GM19240 (cell line): ENCODE data around the gene SLC16A2.
"Not testable (repeated sequence)": the region's sequence is repeated elsewhere in the genome, so short reads cannot be mapped to it uniquely, and the experiment has no call there.

ENCODE experiments used
- DNase-seq: peaks from one replicate; pipeline ENCODE4 v3.0.0; 2011; ENCODE audit warnings: low spot score; ENCODE audit not compliant: insufficient read length

The SLC16A2 gene

DNA sequence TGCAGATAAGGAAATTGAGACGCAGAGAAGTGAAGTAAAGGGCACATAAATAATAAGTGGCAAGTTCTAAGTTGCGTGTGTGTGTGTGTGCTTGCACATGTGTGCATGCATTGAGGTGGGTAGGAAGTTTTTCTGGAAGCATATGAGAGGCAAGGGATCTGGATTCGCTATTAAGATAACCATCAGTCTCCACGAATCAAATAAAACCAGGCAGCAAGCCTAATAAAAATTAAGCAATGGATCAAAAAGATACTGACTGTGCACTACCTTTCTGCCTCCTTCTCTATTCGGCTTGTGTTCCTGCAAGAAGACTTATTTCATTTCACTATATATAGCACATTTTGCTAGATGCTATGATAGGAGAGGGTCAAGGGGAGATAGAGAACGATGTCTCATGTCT lies 23.8 kb downstream of the SLC16A2 start:
- DNase-seq = no peak

DNA sequence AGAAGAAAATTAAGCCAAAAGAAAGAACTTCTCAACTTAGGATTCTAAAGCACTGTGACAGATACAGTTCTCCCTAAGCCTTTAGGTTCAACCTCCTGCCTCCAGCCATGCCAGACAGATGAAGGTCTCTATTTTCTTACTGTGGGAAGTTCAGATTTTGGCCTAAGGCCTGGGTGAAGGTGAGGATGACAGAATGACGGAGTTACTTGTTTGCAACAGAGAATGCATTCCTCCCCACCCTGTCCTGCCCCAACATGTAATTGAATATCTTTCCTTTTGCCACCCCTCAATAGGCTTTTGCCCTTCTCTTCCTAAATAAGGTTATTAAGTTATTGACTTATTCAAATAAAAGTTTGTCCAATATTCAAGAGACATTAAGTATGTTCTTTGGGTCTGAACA lies 25.6 kb downstream of the SLC16A2 start:
- DNase-seq = no peak

DNA sequence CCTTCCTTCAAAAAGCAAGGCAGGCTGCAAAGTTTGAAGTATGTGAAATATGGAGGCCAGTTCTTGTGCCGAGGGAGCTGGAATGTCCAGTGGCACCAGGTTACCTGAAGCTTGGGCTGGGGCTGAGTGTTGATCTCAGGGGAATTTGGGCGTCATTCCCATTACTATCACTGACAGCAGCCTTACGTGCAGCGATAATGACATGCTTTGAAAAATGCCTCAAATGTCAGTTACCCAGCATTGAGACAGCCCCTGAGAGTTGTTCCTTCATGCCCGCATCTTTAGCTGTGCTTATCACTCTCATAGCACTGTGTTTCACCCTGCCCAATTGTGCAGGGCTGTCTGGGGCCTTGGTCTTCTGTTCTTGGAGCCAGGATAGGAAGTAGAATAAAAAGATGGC lies 27.4 kb downstream of the SLC16A2 start:
- DNase-seq = no peak

DNA sequence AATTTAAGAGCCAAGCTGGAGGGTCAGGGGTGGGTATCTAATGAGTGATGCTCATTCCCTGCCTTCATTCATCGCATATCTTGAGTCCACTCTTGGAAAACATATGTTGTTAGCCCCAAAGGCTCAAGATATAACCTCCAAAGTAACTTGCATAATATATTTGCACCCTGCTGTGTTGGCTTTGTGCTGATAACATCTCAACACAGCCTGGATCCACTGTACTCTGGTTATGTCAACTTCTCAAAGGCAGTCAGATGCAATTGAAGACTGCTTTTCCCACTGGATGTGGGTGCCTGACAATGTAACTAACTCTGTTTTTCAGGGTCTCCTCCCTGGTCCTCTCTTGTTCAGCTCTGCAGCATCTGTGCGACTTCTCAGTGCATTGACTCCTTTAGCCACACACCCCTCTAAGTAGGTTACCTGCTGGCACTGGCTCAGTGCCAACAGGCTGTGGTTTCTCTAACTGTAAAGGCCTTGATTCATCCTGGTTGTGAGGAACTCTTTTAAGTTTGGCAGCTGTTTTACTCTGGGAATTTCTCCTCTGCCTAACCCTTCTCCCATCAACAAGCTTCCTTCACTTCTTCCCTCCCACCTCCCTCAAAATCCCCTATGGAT lies 28.1 kb downstream of the SLC16A2 start:
- no peak for DNase-seq

DNA sequence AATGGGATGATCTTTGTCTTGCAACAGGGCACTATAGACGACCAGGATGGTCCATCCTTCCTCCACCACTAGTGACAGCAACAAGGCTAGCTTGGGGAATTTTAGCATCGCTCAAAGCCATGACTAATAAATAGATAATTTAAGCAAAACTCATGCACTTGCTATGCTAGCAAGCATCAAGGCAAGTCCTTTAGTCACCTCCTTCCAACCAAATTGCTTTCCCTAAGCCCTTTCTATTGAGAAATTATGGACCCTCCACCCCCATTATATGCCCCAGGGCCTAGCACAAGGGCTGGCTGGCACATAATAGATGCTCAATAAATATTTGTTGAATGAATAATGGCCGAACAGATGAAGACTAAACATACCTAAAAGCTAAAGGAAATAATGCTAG lies 28.6 kb downstream of the SLC16A2 start:
- no peak for DNase-seq

DNA sequence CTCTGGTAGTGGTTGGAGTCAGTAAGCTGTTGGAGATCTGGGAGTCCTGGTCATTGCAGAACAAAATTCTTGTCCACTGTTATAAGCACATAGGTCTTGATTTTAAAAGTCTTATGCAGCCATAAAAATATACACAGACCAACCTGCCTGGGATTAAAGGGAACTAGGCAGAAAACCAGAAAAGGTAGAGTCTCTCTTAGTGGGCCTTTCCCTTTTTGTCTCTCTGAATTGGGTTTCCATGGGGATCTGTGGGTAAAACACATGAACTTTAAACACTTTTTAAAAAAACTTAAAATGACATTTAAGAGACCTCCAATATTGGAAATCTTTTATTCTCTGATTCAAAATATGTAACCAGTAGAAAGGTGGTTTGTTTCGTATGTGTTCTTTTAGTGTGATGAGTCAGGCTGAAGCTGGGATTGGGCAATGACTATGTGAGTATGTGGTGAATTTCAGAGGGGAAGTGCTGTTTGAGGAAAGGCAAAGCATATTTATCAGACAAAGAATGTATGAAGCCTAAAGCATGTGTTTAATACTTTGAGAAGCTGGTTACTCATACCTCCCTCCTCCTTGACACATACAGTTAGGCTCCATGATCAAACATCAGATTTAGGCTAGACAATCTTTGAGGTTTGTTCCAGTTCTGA lies 29.6 kb downstream of the SLC16A2 start:
- no peak for DNase-seq

DNA sequence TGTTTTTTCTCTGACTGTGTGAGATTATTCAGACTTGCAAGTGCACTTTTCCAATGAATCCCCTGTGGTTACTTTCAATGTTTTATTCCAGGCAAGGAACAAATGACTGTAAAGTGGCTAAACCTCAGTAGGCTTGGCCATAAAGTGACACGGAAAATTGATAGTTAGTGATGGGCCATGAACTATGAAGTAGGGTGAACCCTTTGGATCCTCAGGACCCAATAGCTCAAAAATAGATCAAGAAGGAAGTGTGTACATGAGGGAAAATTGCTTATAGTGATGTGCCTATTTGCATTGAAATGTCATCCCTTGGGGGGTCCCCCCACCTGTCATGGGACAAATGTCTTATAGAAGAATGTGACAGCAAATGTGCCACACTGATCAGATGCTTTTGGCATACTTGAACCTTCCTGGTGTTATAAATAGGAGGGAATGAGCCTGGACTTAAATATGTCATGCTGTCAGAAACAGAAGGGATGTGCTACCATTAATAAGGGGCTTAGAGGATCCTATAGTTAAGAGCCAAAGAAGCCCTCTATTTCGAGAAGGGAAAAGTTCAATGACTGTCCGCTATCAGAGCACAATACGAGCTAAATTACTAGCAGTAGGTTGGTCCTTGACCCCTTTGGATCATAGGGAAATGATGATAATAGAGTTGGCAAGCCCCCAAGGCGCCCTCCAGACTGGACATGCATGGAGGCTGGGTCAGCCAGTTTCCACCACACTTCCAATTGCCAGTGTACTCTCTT lies 30.3 kb downstream of the SLC16A2 start:
- no peak for DNase-seq

DNA sequence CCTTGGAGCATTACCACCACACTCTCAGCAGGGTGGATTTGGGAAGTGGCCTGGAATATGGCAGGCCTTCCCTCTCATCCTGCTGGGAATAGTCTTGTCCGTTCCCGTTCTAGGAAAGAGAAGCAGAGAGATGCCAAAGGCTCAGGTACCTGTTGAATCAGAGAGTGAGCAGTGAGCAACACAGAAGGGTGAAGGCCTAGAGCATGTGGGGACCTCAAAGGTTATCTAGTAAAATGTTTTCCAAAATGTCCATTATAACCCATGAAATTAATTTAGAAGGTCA lies 30.8 kb downstream of the SLC16A2 start:
- DNase-seq = no peak

DNA sequence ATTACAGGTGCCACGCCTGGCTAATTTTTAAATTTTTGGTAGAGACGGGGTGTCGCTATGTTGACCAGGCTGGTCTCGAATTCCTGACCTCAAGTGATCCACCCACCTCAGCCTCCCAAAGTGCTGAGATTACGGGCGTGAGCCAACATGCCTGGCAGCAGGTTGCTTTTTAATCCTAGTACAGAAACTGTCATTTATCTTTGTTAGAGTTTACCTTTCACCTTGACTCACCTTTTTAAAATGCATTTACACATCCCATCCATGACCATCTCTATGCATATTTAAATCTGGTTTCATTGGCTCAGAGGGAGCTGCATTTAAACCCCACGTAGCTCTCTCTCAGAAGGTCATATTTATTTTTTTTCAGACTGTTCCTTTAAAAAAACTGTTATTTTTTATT lies 31.9 kb downstream of the SLC16A2 start:
- no peak for DNase-seq

DNA sequence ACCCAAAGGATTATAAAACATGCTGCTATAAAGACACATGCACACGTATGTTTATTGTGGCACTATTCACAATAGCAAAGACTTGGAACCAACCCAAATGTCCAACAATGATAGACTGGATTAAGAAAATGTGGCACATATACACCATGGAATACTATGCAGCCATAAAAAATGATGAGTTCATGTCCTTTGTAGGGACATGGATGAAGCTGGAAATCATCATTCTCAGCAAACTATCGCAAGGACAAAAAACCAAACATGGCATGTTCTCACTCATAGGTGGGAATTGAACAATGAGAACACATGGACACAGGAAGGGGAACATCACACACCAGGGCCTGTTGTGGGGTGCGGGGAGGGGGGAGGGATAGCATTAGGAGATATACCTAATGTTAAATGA lies 32.9 kb downstream of the SLC16A2 start:
- DNase-seq = not testable (repeated sequence)

DNA sequence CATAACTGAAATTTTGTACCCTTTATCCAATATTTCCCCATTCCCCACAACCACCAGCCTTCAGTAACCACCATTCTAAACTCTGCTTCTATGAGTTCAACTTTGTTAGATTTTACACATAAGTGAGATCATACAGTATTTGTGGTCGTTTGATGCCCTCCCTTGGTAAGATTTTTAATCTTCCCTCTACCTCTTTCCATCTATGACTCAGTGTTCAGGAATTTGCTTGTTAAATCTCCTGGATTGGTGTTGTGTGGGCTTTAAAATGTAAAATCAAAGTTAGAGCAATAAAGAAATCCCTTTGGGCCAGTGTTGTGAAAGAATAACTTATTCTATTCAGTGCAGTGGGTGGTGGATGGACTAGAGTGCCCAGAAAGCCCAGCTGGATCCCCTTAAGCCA lies 37.4 kb downstream of the SLC16A2 start:
- no peak for DNase-seq

DNA sequence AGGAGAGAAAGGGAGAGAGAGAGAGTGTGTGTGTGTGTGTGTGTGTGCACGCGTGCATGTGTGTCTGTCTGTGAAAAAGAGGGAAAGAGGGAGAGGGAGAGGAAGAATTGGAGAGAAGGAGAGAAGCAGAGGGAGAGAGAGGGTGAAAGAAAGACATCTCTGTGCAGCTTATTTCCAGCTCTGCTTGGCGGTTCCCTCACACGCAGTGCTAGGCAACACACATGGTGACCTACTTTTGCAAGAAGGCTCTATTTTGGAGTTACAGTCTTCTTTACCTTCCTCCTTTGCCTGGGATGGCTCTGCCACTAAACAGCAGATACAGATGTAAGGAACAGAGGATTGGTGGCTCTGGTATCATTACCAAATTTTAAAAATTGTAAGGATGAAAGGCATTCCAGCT lies 40.1 kb downstream of the SLC16A2 start:
- DNase-seq = no peak

DNA sequence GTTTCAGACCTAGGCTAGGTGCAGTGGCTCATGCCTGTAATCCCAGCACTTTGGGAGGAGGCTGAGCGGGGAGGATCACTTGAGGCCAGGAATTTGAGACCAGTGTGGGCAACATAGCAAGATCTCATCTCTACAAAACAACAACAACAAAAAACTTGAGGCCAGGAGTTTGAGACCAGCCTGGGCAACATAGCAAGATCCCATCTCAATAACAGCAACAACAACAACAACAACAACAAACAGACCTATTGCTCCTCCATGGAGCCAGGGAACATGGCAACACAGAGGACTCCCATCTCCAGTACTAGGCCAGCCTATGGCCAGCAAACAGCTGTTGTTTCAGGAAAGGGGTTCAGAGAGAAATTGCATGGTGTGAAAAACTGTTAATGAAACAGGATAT lies 43.4 kb downstream of the SLC16A2 start:
- no peak for DNase-seq

DNA sequence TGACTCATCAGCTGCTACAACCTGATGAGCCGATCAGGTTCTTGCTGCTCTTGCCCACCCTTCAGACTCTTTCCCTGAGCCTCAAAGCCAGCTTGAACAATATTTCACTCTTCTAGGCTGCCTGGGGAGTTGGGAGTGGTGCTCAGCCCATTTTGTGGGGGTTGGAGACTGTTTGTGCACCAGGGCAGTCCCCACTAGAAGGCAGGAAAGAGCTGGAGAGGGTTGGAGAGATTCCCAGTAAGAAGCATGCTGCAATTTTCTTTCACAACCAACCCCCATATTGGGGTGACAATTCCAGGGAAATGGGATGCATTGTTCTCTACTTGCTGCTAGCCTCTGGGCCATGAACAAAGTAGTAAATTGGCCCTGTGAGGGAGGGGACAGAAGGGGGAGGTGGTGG lies 44.1 kb downstream of the SLC16A2 start:
- no peak for DNase-seq

DNA sequence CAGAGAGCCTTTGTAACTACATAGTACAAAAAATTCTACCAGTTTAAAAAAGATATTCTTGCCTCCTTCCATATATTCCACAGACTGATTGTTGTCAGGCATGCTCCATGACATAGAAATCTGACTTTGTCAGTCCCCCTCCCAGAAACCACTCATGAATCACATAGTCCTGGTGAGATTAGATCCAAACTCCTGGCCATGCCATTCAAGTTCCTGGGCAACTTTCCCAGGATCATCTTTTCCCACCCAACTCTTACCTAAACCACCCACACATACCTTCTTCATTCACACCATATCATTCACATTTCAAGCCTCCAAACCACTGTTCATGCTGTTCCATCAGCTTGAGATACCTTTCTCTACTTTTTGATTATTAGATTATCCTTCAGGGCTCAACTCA lies 46.4 kb downstream of the SLC16A2 start:
- no peak for DNase-seq

DNA sequence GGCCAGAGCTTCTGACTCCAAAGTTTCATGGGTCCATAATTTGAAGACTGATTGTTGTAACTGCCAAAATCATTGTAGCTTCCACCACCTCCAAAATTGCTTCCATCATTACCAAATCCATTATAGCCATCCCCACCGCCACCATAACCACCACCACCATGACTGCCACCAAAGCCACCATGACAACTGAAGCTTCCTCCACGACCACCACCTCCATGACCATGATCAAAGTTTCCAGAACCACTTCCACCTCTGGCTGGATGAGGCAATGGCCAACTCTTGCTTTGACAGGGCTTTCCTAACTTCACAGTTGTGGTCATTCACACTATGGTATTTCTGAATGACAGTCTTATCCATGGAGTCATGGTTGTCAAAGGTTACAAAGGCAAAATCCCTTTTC lies 51.8 kb downstream of the SLC16A2 start:
- not testable (repeated sequence) for DNase-seq

DNA sequence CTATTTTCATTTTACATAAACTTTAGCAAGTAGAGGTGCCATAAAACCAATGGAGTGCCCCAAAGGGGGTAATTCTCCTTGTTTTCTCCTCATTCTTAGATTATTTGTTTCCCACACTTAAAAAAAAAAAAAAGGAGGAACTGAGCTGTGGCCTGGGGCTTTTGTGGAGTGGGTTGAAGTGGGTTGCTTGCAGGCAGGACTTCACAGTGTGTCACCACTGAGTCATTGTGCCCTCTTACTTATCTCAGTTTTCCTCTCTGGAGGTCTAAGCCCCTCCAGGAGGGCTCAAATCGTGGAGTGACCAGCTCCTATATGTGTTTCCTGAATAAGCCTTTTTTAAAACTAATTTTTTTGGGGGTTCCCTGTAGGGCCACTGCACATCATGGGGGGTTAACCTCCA lies 69.0 kb downstream of the SLC16A2 start:
- DNase-seq = no peak

DNA sequence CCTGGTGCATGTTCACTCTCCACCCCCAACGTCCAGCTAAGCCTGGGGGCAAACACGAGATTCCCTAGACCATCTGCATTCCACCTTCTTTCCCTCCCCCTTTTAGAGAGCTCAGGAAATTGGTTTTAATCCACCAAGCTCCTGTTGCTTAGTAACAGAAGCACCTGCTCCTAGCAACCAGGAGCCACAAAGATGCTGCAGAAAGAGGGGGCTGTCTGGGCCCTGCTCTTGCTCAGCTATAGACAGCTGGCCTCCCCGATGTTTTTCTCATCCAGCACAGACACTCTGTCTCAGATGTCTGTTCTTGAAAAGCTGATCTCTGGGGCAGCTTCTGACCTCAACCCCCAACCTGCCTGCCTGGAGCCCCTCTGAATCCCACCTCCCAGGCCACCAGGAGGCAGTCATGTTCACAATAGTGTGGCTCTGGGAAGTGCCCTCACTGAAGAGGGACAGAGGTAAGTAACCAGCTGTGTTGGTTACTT lies 71.5 kb downstream of the SLC16A2 start:
- DNase-seq = no peak

DNA sequence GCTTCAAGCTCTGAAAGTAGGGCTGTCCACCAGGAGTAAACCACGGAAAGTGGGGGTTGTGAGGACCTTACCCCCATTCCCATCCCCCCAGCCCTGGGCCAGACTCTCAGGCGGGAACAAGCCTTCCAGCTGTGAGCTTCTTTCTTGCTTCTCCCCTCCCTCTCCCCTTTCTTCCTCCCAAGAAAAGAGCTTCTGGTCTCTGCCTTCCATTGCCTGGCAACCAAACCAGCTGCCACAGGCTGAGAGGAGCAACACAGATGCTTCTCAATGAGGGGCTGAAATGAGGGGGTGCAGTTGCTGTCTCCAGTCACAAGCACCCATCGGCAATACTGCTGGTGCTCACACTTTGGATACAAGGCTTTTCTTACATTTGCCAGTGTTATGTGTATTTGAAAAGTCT lies 72.5 kb downstream of the SLC16A2 start:
- DNase-seq = no peak

DNA sequence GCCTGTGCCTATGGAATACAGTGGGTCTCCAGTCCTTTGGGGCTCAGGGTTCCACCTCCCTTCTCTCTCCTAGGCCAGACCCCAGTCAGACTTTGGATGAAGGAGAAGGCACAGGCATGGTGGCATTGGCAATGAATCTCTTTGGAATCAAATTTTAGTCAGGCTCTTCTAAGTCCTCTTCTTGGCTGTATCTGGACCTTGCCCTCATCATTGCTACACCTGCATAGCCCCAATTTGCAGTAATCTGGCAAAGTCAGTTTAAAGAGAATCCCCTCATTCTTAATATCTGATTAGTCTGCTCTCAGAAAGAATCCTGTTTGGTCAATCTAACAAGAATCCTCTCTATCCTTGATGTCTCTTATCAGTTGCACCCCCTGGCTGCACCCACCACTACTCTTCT lies 77.6 kb downstream of the SLC16A2 start:
- no peak for DNase-seq

DNA sequence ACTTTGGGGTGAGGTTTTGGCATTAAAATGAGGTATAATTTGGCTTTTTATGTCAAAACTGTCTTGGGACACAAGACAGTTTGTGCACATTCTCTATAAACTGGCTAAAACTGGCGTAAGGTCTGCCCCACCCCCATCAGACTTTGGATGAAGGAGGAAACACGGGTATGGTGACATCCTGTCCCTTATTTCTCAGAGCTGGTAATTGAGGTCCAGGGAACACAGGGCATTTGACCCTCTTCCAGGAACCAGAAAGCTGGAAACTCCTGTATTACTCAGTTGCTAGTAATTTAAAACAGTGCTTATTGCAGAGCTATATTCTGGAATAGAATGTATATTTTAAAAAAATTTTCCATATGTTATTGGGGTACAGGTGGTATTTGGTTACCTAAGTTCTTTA lies 78.8 kb downstream of the SLC16A2 start:
- no peak for DNase-seq

DNA sequence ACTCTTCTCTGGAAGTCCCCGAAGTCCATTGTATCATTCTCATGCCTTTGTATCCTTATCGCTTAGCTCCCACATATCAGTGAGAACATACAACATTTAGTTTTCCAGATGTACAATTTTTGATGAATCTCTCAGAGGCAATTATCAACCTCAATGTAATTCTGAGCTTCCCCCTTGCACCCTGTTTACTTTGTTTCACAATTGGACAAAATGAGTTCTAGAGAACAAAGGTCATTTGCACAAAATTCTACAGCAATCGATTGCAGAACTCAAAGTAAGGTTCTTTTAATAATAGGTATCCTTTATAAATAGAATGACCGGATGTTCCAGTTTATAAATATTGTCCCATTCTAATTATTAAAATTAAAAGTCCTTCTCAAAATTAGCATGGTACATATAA lies 79.3 kb downstream of the SLC16A2 start:
- no peak for DNase-seq

DNA sequence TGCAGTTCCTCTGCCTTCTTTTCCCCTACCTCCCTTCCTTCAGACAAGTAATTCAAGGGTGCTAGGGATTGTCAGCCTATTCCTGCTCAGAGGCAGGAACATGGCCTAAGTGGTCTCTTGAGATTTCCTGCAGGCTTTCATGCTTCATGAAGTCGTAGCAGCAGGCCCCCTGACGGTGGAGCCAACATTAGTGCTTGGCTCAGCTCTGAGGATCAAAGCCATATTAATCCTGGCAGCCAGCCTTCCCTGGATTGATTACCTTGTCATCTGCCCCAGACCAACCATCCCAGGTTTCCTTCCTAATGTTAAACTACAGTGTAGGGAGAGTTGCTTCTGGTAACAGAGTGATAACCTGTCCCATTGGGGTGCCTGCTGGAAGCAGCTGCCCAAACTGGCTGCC lies 84.1 kb downstream of the SLC16A2 start:
- DNase-seq = no peak
